CD4-positive, alpha-beta T cell treated with Interleukin-2 at 100 ng/mL for 4 hours (primary cell): ENCODE measurements around the gene SLC35F4.

Experiments
- DNase-seq: peaks from one replicate; pipeline ENCODE4 v3.0.0-alpha.2; 2020; ENCODE audit warnings: low spot score

The SLC35F4 gene

DNA sequence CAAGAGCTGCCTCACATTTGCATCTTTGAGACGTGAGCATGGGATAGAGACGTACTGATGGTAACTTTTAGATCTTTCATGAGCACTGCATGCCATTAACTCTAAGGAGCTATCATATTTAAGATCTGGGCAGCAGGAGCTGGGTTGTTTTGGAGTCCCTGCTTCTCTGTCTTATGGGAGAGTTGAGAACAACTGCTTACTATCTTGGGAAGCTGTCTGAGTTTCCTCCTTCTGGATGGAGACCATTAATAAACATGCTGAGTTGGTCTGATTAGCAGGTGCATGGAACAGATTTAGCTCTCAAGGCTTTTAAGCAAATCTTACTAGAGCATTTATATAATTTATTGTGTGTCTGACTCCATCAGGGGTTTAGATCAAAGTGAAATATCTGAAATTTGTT is 252.9 kb downstream of the SLC35F4 start:
- no peak for DNase-seq

DNA sequence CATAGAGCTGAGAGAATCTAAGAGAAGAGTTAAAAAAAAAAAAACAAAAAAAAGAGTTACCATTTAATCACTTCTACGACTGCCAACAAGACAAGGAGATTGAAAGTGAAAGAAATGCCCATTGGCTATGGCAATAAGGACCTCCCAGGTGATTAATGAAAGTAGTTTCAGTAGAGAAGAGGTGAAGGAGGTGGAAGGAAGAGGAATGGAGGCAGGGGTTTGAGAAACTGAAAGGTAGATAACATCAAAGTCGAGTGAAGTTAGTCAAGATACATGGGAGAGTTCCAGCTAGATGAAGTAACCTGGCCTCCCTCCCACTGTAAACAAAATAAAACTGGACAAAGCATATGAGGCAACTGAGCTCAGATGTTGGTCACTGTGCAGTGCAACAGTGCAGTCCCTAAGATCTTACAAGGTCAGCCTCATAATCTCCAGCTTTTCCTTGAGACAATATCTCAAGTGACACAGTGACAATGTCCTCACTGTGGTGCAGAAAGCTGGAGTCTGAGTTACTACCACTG is 254.3 kb downstream of the SLC35F4 start:
- DNase-seq = no peak

DNA sequence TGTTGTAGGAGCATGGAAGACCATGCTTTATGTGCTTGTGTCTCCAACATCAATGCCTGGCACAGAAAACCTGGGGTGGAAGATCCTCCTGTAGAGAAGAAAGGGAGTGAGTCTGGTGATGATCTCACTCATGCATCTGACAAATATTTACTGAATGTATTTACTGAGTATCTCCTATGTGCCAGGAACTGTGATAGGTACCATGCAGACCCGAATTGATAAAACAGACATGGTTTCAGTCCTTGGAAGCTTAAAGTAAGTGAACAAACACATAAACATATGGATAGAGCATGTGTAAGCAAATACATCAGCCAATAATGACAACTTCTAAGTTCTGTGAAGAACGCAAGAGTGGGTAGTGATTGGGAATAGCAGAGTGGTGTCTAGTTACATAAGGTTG is 255.3 kb downstream of the SLC35F4 start:
- no peak for DNase-seq

DNA sequence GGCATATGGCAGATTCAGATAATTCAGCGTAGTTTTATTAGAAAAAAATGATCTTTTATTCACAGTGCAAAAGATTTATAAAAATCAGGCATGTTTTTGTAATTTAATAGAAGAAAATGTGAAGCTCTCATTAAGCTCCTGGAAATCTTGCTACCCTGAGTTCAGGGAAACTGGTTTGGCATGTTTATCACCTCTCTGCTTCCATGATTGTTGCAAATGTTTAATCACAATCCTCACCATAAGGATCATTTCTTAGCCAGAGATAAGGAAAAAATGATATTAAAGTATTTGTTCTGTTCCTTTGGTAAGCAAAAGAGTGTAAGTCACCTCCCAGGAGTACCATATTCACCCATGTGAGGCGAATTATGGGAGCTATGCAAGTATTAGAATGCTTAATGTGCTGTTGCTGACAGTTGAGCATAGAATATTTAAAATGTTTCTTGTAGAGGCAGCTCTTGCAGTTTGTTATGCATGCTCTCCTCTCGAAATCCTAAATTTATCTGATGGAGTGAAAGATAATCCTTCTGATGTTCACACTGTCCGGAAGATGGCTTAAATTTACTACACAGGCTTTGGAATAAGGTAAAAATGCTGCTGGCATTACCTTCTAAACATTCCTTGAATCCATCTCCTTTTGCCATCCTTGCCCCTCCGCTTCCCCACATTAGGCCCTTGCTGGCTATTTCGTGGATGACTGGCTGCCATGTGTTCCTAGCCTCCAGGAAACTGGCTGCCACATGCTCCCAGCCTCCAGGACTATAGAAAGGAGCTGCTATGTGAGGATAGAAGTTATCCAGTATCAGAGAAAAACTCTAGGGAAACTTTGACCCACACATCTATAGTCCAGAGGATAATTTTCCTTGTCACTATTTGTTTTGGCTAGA is 256.5 kb downstream of the SLC35F4 start:
- DNase-seq = no peak

DNA sequence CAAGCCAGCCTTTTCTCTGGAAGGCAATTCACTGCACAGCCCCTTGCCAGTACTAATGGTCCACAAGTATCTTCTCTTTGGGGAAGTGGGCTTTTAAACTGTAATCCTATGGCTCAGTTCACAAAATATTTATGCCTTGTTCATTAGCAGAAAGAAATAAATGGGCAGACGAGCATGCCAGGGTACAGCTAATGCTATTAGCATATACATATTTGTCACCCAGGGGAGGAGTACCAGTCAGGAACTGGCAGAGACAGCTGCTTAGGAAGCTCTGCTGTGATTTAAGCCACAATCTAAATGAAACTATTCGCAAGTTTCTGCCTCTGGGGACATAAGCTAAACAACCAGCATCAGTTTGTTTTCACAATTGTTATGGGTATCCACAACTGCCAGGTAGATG is 258.8 kb downstream of the SLC35F4 start:
- no peak for DNase-seq

DNA sequence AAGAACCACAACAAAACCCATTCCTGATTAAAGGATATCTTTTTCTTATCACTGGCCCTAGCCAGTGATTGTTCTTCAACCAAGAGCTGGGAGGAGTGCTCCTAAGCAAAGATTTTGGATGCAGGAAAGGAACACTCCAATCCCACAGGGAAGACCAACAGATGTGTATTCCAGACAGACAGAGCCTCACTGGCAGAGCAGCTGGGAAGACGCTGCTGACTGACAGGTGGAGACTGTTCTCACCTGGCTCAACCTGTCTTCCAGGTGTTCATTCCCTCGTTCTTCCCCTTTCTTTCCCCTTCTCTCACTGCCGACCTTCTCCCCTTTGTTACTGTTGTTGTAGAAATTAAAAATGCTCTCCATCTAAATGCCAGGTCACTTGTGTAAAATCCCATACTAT is 282.5 kb downstream of the SLC35F4 start:
- no peak for DNase-seq

DNA sequence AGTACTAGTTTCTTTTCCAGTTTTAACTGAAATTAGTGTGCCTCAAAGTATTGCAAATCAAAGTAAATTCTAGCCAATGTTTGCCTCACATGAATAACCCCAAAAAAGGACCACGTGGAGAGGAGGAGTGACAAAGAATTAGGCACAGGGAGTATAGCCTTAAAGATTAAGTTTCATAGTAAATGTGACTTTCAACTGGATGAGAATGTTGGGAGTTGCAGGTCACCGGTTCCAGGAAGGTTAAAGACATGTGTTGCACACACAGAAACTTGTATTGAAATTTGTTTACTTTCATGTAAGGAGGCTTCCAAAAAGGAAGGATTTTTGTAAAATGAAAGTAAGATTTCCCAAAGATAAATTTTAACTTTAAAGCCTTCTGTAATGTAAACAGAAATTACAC is 283.1 kb downstream of the SLC35F4 start:
- no peak for DNase-seq

DNA sequence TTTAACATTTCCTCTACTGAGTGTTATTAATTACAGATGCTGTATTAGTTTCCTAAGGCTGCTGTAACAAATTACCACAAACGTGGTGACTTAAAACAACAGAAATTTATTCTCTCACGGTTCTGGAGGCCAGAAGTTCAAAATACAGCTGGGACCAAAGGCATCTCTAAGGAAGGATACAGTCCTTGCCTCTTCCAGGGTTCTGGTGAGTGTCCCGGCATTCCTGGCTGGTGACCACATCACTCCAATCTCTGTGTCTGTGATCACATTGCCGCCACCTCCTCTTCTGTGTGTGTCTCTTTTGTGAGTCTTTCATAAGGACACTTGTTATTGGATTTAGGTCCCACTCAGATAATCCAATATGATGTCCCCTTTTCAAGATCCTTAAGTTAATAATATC is 287.1 kb downstream of the SLC35F4 start:
- DNase-seq = no peak

DNA sequence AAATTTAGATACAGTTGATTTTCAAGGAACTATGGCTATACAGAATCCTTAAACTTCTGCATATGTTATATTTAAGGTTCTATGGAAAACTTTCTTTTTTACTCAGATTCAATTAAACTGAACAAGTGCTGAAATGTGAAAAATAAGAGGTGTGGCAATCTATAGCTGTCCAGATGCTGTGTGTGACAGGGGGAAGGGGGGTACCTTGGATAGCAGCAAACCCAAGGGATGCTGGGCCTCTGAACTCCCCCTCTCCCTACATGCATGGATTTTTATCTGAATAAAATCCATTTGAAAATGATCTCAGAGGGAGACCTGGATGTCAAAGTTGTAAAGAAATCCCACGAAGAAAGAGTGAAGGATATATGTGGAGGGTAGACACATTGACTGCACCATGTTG is 289.4 kb downstream of the SLC35F4 start:
- no peak for DNase-seq

DNA sequence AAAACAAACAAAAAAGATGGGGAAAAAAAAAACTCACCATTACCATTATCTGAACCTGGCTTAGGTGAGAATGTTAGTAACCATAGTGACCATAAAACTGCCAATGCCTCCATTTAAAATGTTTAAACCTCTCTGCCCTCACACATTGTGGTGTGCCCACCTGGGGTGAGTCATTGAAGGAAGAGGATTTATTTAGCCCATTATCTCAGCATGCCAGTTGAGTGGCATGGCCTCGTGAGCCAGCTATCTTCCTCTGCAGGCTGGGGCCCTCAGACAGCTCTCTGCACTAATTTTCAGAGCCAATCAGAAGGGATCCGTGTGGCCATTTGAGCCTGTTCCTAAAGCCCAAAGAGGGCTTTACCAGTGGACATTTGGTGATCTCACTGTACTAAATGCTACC is 290.4 kb downstream of the SLC35F4 start:
- DNase-seq = no peak

DNA sequence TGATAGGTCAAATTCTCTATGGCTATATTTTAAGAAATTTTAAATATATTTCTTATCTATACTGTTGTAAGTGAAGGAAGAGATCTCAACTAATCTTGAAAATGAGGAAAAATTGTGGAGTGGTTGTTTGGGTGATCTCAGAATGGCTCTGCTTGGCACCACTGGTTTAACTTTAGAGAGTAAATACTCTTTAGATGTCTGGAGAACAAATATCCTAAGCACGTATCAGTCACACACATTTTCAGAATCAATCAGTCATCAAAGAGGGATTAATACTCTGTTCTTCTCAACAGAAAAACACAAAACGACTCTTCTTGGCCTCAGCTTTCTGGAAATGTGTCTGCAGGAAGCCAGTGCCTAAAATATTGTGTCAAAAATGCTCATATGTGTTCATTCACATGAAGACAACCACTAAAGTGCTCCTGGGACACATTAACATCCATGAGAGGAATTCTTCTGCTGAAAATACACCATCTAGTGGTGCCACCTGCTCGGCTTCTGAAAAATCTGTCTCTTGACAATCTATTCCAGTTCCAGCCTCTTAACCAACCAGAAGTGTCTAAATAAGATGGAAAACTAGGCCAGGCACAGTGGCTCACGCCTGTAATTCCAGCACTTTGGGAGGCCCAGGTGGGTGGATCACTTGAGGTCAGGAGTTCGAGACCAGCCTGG is 291.1 kb downstream of the SLC35F4 start:
- no peak for DNase-seq

DNA sequence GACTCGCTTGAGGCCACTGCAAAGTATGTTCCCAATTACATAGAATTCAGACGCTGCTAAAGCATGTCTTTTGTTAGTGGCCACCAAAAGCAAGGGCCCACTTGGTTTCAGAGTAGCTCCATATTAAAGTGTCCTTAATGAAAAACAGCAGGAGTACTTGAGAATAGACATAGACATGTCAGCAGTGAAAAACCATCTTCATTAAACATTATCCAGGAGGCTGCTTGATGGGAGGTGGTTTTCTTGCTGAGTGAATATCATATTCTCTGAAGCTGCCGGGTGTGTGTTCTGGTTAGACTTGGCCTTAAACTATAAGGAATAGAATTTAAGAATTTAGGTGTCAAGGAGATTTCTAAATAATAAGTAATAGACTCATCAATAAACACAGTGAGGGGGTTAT is 292.7 kb downstream of the SLC35F4 start:
- no peak for DNase-seq

DNA sequence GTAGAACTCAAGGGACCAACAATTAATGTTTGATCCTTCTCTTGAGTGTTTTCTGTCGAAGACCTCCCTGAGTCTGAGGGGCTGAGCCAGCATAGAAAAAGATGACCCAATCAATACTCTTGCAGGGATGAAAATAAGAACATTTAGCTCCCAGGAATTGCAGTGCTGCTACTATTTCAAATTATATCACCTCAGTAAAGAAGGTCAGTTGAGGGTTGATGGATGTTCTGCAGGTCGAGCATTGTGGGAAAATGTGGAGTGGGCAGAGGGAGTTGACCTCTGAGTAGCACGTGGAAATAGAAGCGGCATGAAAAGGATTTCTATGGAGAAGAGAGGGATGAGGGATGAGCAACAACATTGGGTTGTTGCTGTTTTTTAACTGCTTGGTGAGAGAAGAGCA is 297.3 kb downstream of the SLC35F4 start:
- no peak for DNase-seq

DNA sequence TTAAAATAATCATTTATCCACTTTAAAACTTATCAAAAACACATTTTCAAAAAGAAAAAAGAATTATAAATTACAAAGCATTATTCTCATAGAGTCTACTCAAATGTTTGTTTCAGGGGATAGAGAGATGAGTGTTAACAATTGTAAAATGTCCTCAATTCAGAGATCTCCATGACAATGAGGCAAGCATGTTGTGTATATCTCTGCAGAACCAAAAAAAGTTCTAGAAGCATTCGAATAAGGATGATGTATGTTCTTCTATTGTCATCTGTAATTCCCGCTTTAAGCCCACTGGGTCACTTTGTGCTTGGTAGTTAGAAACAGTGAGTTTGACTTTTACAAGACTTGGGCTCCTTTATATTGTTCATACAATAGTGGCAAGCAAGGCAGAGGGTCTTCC is 298.7 kb downstream of the SLC35F4 start:
- DNase-seq = no peak

DNA sequence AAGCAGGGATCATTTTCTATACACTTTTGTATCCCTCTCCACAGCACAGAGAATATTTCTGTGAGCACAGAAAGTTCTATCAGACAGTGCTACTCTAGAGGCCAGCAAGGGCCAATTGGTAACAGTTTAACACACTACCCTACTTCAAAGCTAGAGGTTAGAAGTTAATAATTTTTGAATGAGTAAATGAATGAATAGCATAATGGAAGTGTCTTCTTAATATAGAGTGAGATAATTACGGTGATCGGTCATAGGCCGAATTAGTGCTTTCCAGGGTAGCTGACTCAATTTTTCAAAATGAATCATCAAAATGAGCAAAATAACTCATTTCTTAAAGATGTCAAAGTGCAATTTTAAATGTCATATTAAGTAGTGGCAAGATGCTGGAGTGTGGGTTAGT is 305.2 kb downstream of the SLC35F4 start:
- no peak for DNase-seq

DNA sequence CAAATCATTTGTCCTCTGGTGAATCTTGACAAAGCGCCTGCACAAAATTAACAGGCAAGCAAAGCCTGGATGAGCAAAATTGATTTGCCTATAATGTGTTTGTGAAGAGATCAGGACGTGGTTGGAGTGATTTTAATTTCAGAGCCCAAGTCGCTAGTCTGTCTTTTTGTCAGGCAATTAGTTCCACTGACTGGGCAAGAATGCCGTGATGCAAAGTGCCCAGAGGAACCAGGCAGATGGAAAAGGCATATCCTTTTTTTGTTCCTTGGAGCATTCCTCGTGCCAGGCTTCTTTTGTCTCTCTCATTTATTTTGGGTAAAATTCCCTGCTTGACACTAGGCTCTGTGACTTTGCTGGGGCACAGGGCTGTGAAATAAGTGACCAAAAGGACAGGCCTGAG is 306.3 kb downstream of the SLC35F4 start:
- DNase-seq = no peak

DNA sequence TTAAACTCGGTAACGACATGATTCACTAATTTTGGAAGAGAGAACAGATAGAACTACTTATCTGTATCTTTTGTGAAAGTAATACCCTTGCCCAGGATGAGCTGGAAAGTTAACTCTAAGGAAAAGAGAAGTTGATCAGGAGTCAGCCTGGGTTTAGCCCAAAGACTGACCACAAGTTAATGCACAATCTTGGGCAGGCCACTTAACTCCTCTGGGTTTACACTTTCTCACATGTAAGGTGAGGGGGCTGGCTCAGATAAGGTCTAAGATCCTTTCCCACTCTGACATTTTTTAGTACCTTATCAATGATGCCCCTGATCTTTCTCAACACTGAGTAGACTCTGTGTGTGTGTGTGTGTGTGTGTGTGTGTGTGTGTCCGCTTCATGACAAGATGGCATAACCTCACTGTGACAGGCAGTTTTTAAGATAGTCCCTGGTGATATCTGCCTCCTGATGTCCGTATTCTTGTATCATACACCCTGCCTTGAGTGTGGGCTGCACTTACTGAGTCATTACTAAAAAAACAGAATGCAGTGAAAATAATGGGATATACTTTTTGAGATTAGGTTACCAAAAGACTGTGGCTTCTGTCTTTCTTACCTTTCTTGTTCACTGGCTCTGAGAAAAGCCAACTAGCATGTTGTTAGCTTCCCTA is 316.0 kb downstream of the SLC35F4 start:
- no peak for DNase-seq

DNA sequence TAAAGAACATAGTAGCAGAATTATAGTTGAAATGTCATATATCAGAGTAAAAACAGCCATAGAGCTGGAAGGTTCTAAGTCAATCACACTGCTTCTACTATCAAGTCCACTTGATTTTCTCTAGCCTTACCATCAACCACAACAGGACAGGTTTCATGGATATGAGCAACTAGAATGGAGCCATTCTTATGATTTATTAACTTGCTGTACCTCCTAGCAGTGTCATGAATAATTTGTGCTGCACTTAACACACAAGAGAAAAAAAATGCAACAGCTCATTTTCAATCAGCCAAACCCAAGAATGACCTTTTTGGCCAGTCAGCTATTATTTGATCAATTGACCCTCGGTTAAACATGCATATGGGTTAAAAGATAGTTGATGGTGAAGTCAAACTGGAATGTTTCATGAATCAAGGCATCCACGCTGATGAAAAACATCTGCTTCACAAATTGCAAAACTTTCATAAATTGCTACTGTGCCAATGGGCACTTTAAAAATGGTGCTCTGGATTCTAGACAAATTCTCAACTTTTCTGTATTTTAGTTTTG is 316.8 kb downstream of the SLC35F4 start:
- no peak for DNase-seq

DNA sequence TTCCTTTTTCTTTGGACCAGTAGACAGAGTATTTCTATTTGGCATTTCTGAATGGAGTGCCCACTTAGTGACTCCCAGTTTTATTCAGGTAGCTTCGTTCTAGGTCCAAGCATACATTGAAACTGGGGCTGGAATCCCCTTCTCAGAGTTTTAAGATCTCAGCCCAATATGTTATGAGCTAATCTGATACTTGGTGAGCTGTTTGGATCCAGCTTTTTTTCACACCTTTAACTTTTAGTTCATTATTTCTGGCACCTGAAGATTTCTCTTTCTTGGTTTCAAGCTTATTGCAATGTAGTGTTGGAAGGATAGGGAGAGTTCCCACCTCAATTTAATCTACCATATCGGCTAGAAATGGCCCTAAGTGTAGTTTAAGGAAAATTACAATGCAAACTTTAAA is 318.8 kb downstream of the SLC35F4 start:
- DNase-seq = no peak

DNA sequence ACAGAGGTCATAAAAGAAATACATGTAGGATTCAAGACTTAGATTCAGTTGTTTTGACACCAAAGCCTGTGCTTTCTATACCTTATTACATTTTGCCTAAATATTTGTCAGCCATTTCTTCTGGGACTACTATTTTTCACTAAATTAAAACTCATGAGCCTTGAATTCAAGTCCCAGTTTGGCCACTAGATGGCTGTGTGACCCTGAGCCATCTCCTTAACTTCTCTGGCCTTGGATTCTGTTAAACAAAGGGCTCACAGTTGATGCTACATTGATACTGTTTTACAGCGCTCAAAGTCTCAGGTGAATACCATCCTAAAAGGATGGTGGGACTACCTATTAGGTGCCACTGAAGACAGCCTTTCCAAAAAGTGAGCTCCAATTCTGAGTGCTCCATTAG is 332.7 kb downstream of the SLC35F4 start:
- DNase-seq = no peak

DNA sequence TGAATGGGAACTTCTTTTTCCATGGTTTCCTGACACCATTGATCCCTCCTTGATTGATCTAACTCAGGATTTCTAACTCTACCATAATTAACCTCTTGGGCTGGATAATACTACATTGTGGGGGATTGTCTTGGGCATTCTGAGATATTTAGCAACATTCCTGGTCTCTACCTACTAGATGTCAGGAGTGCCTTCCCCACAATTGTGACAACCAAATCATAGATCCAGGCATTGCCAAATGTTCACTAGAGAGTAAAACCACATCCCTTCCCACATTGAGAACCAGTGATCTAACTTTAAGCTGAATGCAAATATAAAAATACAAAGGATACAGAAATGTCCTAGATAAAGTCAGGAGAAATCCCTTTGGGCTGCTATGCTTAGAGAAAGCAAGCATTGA is 335.3 kb downstream of the SLC35F4 start:
- no peak for DNase-seq

DNA sequence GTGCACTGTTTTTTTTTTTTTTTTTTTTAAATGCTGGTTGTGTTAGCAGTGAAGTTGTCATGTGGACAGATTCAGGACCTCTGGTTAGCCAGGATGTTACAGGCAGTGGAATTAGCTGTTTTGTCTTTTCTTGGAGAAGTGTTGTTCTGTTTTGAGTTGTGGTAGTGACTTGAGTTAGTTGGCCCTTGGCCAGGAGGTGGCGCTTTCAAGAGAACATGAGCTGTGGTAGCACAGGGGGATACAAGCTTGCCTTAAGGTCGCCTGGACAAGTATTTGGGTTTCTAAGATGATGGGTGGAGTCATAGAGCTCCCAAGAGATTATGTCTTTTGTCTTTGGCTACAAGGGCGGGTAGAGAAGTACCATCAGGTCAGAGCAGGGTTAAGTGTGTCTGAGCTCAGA is 338.9 kb downstream of the SLC35F4 start:
- no peak for DNase-seq

DNA sequence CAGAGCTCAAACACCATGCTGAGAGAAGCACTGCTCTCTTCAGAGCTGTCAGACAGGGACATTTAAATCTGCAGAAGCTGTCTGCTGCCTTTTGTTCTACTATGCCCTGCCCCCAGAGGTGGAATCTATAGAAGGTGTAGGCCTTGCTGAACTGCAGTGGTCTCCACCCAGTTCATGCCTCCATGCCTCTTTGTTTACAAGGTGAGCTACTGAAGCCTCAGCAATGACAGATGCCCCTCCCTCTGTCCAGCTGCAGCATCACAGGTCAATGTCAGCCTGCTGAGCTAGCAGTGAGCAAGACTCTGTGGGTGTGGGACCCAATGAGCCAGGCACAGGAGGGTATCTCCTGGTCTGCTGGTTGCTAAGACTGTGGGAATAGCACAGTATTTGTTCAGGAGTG is 346.8 kb downstream of the SLC35F4 start:
- no peak for DNase-seq
